ENCODE results near the gene DSCAM.

The DSCAM gene

DNA sequence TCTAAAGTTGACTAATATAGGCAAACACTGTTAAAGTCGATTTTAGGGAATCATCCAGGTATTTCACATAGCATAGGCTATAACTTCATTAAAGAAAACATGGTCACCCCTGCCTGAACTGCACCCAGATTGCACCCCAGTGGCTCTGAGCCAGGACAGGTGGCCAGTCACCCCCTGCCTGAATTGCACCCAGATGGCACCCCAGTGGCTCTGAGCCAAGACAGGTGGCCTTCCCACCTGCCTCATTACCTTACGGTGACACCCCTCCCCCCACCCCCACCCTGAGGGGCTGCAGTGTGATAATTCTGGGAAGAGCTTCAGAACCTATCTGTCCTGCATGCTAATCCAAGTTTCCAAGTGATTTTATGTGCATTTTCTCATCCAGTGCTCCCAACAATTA, 78.9 kb downstream of the DSCAM start:
- no peak for DNase-seq

- no peak for DNase-seq
Observed at GRCh38 chr21:40766381-40766780, 80.6 kb downstream of the DSCAM start.

- DNase-seq, result no peak
Observed at GRCh38 chr21:40765811-40766210, 81.1 kb downstream of the DSCAM start.

DNA sequence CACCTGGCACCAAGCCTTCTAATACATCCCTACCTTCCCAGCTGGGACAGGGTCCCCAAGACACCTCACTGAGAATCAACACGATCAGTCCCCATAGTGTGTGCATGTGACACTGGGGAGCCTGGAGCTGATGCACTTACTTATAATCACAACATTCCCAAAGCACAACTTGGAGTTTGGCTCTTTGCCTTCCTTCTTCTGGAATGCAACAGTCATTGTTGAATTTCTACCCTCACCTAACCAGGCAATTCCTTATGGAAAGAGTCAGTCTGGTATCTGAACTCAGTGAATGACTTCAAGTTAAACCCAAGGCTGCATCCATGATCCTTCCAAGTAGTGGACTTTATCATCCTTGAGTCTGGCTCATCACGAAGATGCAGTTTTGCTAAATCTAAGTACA, 86.1 kb downstream of the DSCAM start:
- no peak for DNase-seq

DNA sequence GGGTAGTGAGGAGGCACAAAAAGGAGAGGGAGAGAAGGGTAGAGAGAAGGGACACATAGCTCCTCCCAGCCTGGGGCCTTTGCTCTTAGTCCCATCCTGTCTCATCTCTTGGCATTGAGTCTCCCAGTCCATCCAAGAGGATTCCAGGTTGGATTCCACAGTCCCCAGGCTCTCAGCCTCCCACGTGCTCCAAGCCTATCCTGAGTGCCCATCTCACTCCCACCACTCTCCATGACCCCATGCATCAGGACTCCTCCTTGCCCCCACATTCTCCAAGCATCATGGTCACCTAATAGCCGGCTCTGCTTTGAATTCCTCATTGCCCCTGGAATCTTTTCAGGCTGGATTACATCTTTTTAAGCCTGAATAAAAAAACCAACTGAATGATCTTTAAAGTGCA, 87.9 kb downstream of the DSCAM start:
- no peak for DNase-seq

- DNase-seq, result no peak
Observed at GRCh38 chr21:40757366-40757765, 89.6 kb downstream of the DSCAM start.

GRCh38 chr21:40754466-40754865, 92.5 kb downstream of the DSCAM start:
- DNase-seq, result no peak

DNA sequence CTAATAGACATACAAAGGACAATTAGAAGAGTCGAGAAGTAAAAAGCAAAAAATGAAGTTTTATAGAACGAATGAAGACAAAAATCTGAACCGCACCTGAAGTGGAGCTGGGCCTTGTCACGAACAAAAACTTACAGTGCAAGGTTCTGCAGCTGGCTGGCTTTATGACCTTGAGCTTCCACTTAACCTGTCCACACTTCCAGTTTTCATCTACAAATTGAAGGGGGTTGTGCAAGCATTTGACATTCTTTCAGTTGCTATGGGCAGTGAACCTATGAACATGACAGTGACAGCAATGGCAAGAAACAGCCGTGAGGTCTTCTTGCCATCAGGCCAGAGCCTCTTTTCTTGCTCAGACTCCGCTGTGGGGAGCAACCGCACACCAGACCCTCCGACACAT, 93.2 kb downstream of the DSCAM start:
- no peak for DNase-seq

DNA sequence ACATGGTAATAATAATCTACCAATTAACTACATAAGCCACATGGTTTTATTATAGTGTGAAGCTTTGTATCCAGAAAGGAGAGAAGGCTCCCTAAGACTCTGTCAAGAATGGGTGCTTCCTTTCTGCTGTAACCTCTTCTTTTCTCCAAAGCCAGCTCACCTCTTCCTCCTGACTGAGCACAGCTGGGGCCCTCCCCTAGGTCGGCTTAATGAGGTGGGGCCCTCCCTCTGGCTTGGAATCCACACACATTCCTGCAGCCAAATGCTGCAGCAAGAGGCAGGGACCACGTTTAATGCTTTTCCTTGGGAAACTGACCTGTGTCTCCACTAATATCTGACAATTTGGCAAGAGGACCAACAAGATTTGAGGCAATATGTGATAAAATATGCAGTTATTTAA, 94.8 kb downstream of the DSCAM start:
- no peak for DNase-seq

DNA sequence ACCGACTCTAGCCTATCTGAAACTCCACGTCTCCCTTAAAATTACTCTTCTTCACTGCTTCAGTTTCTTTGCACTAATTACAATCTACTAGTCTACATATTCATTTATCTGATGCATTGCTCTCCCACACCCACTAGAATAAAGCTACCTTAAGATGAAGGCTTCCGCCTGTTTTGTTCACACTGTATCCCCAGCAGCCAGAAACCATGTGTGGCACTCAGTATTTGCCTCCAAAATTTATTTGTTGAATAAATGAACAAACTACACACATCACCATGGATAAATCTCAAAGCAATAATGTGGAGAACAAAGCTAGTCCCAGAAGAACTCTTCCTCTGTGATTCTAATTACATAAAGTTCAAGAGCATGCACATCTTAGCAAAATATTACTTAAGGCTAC, 95.7 kb downstream of the DSCAM start:
- DNase-seq, result no peak

DNA sequence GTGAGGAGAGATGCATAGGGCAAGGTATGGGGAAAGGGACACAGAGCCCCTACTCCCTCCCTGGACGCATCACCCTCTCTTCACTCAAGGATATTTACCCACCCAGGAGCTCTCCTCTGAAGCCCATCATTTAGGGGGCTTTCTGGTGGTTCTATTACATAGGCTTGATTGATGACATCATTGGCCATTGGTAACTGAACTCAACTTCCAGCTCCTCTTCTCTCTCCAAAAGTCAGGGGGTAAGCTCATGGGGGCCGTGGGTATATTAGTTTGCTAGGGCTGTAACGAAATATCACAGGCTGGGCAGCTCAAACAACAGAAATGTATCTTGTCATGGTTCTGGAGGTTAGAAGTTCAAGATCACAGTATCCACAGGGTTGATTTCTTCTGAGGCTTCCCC, 110.8 kb downstream of the DSCAM start:
- DNase-seq, result no peak

GRCh38 chr21:40733024-40733397, 113.9 kb downstream of the DSCAM start:
- no peak for DNase-seq

DNA sequence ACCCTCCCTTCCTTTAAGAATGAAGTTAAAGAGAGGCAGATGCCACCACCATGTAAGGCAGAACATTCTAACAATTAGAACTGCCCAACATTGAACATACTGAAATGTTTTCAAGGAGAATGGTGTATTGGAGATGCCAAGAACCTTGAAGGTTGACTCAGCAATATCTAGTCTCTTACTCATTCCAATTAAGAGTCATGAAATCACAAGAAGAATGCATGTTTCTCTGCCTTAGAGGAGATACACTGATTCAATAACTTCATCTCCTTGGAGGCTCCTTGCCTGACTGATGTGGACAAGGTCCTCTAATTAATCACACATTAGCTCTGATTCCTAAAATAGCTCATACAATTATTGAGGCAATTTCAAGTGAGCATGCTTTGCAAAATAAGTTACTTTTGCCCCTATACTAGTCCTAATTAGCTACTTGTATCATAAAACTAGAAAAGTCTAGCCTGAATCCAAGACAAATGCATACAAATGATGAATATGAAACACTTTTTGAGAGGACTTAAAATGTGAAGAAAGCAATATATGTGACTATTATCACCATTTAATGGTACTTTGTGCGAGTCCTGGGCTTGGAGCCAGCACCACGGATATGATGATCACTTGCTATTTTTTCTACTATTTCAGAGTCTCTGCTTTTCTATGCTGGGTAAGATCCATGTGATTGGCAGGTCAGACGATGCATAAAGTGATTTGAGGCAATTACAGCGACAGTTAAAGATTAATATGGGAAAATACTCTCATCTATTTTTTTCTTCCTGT, 114.5 kb downstream of the DSCAM start:
- DNase-seq, result no peak

DNA sequence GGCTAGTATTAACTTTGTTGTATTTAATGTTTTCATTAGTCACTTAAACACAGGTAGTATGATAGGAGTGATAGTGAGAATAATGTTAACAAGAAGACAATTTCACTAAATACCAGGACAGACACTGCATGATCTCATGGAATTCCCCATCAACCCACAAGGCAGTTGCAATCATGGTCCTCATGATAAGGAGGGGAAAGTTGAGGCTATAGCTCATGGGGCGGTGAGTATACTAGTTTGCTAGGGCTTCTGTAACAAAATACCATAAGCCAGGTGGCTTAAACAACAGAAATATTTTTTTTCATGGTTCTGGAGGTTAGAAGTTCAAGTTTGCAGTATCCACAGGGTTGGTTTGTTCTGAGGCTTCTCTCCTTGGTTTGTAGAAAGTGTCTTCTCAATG, 115.8 kb downstream of the DSCAM start:
- DNase-seq, result no peak

DNA sequence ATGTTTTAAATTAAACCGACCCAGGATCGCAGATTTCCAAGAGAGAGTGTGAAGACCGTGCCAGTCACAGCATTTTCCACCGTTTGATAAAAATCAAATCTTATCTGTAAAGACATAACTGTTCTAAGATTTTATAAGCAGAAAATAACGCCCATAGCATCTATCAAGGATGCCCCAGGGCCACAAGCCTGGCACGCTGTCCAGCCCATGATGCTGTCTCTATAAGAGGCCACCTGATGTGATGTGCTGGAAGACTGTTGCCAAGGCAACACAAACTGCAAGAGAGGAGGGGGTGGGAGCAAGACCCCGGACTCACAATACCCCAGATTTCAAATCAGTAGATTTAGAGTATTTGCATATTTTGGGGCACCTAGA, 116.5 kb downstream of the DSCAM start:
- no peak for DNase-seq

- no peak for DNase-seq
Observed at GRCh38 chr21:40729761-40730425, 117.1 kb downstream of the DSCAM start.

DNA sequence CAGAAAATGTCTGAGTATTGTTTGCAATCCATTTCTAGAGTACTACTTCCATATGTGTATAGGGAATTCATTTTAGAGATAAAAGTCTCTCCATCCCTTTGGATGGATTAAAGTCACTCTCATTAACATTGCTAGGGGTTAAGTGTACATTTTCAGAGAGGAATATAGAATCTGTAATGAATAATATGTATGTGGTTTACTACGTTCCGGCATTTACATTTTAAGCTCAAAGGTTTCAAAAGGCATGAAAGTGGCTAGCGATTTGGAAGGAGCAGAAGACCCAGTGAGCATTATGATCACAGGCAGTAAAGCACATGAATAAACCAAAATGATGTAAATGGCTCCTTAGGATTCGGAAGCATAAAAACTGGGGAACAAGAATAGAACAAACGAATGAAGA, 123.0 kb downstream of the DSCAM start:
- DNase-seq, result no peak

DNA sequence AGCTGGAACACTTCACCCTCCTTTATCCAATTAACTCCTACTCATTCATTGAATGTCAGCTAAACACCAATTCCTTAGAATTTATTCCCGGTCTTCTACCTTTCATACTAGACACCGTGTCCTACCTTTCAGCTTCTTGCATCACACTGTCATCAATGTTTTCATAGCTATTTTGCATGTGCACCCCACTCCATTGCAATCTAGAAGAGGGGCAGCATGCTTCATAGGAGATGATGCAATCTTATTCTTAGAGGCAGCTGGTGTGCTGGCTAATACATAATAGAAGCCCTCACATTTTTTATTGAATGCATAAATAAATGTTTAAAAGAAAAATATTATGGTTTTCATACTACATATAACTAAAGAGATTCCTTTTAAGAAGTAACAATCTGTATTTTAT, 123.6 kb downstream of the DSCAM start:
- DNase-seq, result no peak

DNA sequence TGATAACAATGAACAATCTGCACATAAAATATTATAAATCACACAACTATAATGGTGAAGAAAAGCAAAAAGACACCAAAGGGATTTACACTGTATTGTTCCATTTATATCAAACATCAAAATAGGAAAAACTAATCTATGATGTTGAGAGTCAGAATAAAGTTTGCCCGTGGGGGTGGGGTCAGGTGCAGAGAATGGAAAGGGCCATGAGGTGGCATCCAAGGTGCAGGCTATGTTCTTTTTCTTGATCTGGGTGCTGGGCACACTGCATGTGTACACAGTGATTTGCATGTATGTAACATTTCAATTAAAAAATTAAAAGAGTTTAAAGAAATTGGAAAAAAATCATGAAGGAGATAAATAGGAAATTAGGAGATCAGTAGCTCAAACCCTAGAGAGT, 127.3 kb downstream of the DSCAM start:
- no peak for DNase-seq

GRCh38 chr21:40717028-40717427, 129.9 kb downstream of the DSCAM start:
- DNase-seq, result no peak

GRCh38 chr21:40714536-40714935, 132.4 kb downstream of the DSCAM start:
- no peak for DNase-seq

GRCh38 chr21:40707656-40708244, 139.2 kb downstream of the DSCAM start:
- DNase-seq, result no peak

DNA sequence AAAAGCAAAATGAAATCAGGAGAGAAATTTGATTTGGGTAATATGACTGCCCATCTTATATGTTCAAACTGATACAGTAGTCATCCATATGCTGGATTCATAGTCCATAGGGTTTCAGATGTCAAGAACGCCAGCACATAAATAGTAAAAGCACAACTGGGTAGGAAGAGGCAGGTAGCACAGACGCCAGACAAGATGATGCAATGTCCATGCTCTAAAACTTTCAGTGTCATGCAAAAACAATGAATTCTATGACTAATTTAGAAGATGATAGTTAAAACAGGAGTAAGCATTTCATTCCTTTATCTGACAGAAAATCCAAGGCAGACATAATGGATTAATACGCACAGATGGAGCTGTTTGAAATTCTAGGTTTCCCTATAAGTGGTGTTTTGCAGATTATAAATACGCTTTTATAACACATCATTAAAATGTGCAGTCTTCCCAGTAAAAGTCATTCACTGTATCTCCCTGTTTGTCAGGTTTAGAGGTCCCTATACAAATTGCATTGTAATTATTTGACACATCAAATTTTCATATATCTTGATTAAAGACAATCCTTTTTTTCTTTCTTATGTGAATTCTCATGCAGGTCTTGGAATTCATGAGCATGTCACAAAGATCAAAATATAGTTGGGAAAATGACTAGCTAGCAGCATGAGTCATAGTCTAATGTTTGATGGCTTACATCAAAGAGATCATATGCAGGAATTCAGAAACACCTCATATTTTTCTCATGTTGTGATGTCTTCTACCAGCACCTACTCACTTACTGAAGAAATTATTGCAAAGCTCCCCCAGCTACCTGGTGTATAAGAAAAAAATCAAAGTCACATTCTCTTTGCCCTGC, 139.9 kb downstream of the DSCAM start:
- no peak for DNase-seq

- no peak for DNase-seq
Observed at GRCh38 chr21:40706176-40706575, 140.8 kb downstream of the DSCAM start.

Measured in CD4-positive, alpha-beta T cell treated with Interferon alpha-2 for 1 hour (primary cell).